ENCODE measurements around the gene OPCML. TPM values are rescaled to one million over a fixed set of nuclear protein-coding genes. Genes with fewer than 3 reads are reported as not detected.

OPCML gene
- total RNA-seq, 3 donors from 2014 or later (not counting 1 experiment from before 2014, with no cell fraction given), result not detected

- no peaks in the 10 kb centered on the region for H3K27me3 ChIP-seq (ENCODE audit: control insufficient read depth, insufficient read depth, low read length)
- H3K27ac Mint-ChIP-seq, result no peak overlapping the region
- no peaks in the 10 kb centered on the region for H3K4me1 ChIP-seq (ENCODE audit: control insufficient read depth, insufficient read depth, low read length)
- H3K9me3 ChIP-seq (ENCODE audit: control insufficient read depth, insufficient read depth, low read length), result no peaks in the 10 kb centered on the region
- H3K9me3 Mint-ChIP-seq, result peaks cover 4 to 5% of the 10 kb centered on the region in 2 donors
- DNase-seq, result no peak
- H3K36me3 Mint-ChIP-seq, result no peaks in the 10 kb centered on the region
- H3K4me1 Mint-ChIP-seq, result no peaks in the 10 kb centered on the region
- TF ChIP-seq, protein P1, sequence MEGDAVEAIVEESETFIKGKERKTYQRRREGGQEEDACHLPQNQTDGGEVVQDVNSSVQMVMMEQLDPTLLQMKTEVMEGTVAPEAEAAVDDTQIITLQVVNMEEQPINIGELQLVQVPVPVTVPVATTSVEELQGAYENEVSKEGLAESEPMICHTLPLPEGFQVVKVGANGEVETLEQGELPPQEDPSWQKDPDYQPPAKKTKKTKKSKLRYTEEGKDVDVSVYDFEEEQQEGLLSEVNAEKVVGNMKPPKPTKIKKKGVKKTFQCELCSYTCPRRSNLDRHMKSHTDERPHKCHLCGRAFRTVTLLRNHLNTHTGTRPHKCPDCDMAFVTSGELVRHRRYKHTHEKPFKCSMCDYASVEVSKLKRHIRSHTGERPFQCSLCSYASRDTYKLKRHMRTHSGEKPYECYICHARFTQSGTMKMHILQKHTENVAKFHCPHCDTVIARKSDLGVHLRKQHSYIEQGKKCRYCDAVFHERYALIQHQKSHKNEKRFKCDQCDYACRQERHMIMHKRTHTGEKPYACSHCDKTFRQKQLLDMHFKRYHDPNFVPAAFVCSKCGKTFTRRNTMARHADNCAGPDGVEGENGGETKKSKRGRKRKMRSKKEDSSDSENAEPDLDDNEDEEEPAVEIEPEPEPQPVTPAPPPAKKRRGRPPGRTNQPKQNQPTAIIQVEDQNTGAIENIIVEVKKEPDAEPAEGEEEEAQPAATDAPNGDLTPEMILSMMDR (IDR thresholded peaks at IDR 0.05), result no peak
- H3K27me3 Mint-ChIP-seq (ENCODE audit: low read depth in 2 of 2), result no peaks in the 10 kb centered on the region
- no peak overlapping the region for H3K4me3 Mint-ChIP-seq
- 85% methylated on average over 4 of the region's 6 CpGs for WGBS (ENCODE audit: insufficient coverage)
- H3K36me3 ChIP-seq (ENCODE audit: control insufficient read depth, insufficient read depth, low read length), result no peaks in the 10 kb centered on the region
- no peak overlapping the region for H3K27ac ChIP-seq (ENCODE audit: low read length)
- no peak overlapping the region for H3K4me3 ChIP-seq (ENCODE audit: low read length)
- ATAC-seq, result no peak
- intact Hi-C loops (cut with micrococcal nuclease), result no loop called here
Measured at GRCh38 chr11:132859306-132859705, 673.0 kb downstream of the OPCML start.

DNA sequence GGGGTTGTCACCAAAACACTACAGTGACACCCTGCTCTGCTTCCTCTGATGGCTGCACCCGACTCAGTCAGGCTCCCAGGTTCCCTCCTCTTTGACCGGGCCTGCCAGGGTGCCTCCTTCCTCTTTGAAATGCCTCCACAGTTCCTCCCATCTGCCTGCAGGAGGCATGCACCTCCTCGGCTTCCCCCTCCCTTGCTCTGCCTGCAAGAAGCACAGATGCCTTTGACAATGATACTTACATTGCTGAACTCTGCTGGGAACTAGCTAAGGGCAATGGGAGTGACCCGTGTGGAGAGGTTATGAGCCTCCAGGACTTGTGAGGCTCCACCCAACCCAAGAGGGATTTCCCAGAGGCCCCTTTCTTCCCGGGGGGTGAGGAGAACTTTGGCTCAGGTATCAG is 674.1 kb downstream of the OPCML start:
- Mint-ChIP-seq H3K4me3 (no peak overlapping the region), H3K27ac (no peak overlapping the region), H3K36me3 (no peaks in the 10 kb centered on the region), H3K9me3 (peaks cover 4 to 5% of the 10 kb centered on the region in 2 donors), H3K27me3 (ENCODE audit: low read depth in 2 of 2) (no peaks in the 10 kb centered on the region), H3K4me1 (no peaks in the 10 kb centered on the region)
- no peaks in the 10 kb centered on the region for H3K36me3 ChIP-seq (ENCODE audit: control insufficient read depth, insufficient read depth, low read length)
- TF ChIP-seq, protein P1 (IDR thresholded peaks at IDR 0.05), result no peak
- no peak overlapping the region for H3K27ac ChIP-seq (ENCODE audit: low read length)
- H3K4me3 ChIP-seq (ENCODE audit: low read length), result no peak overlapping the region
- H3K9me3 ChIP-seq (ENCODE audit: control insufficient read depth, insufficient read depth, low read length), result no peaks in the 10 kb centered on the region
- DNase-seq, result no peak
- ATAC-seq, result no peak
- no peaks in the 10 kb centered on the region for H3K4me1 ChIP-seq (ENCODE audit: control insufficient read depth, insufficient read depth, low read length)
- intact Hi-C loops (cut with micrococcal nuclease), result no loop called here
- 13% methylated on average over 5 of the region's 5 CpGs for WGBS (ENCODE audit: insufficient coverage)
- no peaks in the 10 kb centered on the region for H3K27me3 ChIP-seq (ENCODE audit: control insufficient read depth, insufficient read depth, low read length)

DNA sequence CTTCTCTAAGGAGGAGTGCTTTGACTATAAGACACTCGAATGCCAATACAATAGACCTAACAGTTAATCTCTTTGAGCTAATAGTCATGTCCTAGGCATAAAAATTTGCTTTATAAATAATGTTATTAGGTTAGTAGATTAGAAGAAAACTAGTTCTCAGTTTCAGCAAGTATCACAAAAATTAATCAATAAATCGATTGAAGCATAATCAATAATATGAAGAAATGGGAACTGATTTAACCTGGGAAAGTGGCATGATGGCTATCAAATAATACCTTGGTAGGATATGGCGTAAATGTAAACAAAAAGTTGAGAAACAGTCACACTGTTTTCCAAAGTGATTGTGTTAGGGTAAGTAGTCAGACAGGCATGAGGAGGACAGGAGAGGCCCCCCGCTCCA is 676.3 kb downstream of the OPCML start:
- no peak overlapping the region for H3K27ac Mint-ChIP-seq
- H3K4me1 Mint-ChIP-seq, result no peaks in the 10 kb centered on the region
- Histone ChIP-seq H3K27ac (ENCODE audit: low read length) (no peak overlapping the region), H3K9me3 (ENCODE audit: control insufficient read depth, insufficient read depth, low read length) (no peaks in the 10 kb centered on the region), H3K4me3 (ENCODE audit: low read length) (no peak overlapping the region), H3K4me1 (ENCODE audit: control insufficient read depth, insufficient read depth, low read length) (no peaks in the 10 kb centered on the region), H3K27me3 (ENCODE audit: control insufficient read depth, insufficient read depth, low read length) (no peaks in the 10 kb centered on the region), H3K36me3 (ENCODE audit: control insufficient read depth, insufficient read depth, low read length) (no peaks in the 10 kb centered on the region)
- no peak overlapping the region for H3K4me3 Mint-ChIP-seq
- DNase-seq, result no peak
- H3K36me3 Mint-ChIP-seq, result no peaks in the 10 kb centered on the region
- intact Hi-C loops (cut with micrococcal nuclease), result no loop called here
- H3K27me3 Mint-ChIP-seq (ENCODE audit: low read depth in 2 of 2), result no peaks in the 10 kb centered on the region
- TF ChIP-seq, protein P1 (IDR thresholded peaks at IDR 0.05), result no peak
- WGBS (ENCODE audit: insufficient coverage), result 93% methylated on average over 3 of the region's 4 CpGs
- H3K9me3 Mint-ChIP-seq, result peaks cover 4 to 5% of the 10 kb centered on the region in 2 donors
- ATAC-seq, result no peak

DNA sequence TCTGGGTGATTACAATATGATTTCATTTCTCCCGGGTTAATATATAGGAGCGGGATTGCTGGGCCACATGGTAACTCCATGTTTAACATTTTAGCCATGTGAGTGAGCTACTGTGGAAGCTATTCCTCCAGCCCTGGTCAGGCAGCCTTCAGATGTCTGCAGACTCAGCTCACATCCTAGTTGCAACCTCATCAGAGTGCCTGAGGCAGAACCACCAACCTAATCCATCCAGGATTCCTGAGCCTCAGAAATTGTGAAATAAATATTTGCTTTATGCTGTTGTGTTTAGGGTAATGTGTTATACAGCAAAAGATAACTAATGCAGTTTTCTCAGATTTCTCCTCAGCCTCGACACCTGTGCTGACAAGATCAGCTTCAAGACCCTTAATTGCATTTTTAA is 676.8 kb downstream of the OPCML start:
- TF ChIP-seq, protein P1 (IDR thresholded peaks at IDR 0.05), result no peak
- 97% methylated on average over 3 of the region's 3 CpGs for WGBS (ENCODE audit: insufficient coverage)
- no peaks in the 10 kb centered on the region for H3K27me3 Mint-ChIP-seq (ENCODE audit: low read depth in 2 of 2)
- DNase-seq (no peak), ATAC-seq (no peak)
- no peaks in the 10 kb centered on the region for H3K27me3 ChIP-seq (ENCODE audit: control insufficient read depth, insufficient read depth, low read length)
- H3K4me1 Mint-ChIP-seq, result no peaks in the 10 kb centered on the region
- intact Hi-C loops (cut with micrococcal nuclease), result no loop called here
- H3K9me3 ChIP-seq (ENCODE audit: control insufficient read depth, insufficient read depth, low read length), result no peaks in the 10 kb centered on the region
- no peak overlapping the region for H3K4me3 ChIP-seq (ENCODE audit: low read length)
- H3K27ac Mint-ChIP-seq, result no peak overlapping the region
- H3K36me3 ChIP-seq (ENCODE audit: control insufficient read depth, insufficient read depth, low read length), result no peaks in the 10 kb centered on the region
- no peak overlapping the region for H3K4me3 Mint-ChIP-seq
- no peaks in the 10 kb centered on the region for H3K4me1 ChIP-seq (ENCODE audit: control insufficient read depth, insufficient read depth, low read length)
- H3K27ac ChIP-seq (ENCODE audit: low read length), result no peak overlapping the region
- H3K36me3 Mint-ChIP-seq, result no peaks in the 10 kb centered on the region
- H3K9me3 Mint-ChIP-seq, result peaks cover 4 to 5% of the 10 kb centered on the region in 2 donors

Data from natural killer cell (primary cell).